ENCODE data around the gene SLC19A1.
"Not testable (repeated sequence)": the region's sequence is repeated elsewhere in the genome, so short reads cannot be mapped to it uniquely, and the experiment has no call there.

SLC19A1 gene

DNA sequence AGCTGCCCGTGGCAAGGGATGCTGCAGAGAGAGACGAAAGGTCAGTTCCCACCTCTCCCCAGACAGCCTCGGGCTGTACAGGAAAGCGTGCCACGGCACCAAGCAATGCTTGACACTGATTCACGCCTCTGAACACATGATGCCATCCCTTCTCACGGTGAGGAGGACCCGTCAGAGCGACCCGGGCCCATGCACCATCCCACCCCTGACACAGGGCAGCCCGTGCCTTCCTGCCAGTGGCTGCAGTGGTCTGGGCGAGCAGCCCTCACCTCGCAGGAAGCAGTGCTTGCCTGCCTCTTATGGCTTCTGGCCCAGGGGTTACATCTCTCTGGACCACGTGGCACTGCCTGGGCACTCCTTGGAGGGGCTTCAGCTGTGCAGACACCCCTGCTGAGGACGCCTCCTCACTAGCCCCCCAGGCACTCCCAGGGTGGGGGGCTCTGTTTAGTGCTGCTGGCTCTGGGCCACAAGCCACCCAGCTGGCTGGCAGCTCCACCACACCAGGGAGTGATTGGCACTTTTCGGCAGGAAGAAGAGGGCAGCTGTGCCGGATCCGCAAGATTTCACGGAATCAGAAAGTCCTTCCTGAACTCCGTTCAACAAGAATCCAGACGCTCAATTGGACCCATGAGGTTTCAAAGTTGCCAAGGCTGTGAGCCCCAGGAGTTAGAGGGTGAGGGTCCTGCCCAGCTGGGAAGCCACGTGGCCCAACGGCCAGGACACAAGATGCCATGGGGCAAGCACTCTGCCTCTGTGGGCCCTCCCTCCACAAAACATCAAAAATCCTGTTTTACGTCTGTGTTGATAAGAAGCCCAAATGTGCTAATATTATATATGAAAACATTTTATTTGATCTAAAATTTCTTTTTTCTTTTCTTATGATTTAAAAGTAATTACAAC lies 34.8 kb upstream of the SLC19A1 start:
- no peak for DNase-seq

DNA sequence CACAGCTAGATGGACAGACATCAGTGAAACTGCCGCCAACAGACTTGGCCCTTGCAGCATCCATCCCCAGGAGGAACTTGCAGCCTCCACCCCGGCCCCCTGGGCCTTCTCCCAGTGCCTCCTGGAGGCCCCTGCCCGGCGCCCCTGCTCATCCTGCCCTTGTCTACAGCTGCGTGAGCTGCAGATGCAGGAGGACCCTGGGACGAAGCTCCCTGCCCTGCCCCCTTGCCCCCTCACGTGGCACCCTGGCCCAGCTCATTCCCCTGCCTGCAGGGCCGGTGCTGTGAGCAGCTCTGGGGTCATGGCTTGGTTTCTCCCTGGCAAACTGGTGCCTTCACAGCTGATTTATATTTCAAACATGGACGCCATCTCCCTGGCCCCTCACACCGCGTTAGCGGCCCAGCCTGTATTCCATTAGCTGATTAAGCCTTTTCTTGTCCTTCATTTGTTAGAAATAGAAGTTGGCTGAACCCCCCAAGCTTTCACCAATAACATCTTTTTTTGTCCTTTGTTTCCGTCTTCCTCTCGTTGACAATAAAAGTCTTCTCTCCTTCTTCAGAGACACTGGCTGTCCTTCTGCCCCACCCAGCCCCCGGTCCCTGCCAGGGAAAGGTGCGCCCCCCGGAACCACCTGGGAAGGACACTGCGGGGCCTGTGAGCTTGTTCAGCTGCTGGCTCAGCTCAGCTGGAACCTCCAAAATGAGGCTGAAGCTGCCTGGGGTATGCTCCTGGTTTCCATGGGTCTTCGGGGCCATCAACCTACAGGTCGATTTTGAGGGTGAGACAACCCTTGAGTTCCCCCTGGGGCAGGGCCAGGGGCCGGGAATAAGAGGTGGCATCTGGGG lies 34.0 kb upstream of the SLC19A1 start:
- no peak for DNase-seq

DNA sequence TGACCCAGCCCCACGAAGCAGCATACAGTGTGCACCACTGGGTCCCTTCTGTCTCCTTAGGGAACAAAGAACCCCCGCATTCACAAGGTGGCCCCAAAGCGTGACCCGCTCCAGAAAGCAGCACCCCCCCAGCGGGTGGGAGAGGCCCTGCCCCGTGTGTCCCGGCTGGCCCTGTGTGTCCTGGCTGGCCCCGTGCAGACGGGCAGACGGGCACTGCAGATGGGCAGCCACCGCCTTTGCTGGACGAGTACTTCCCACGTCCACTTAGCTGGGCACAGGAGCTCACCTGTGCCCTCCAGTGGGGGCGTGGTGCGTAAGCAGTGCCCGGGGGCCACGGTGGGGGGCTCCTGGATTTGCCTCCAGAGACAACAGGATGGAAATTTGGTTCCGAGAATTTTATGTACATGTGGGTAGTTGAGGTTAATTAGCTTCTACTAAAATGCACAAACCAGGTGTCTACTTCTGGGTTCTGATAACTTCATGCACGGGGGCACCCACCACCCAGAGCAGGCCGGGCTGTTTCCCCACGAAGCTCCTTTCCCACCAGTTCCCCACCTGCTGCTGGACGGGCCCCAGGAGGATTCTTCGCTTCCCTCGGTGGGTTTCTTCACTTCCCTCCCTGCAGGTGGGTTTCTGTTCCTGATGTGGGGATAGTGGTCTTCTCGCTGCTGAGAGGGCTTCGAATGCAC lies 33.2 kb upstream of the SLC19A1 start:
- no peak for DNase-seq

DNA sequence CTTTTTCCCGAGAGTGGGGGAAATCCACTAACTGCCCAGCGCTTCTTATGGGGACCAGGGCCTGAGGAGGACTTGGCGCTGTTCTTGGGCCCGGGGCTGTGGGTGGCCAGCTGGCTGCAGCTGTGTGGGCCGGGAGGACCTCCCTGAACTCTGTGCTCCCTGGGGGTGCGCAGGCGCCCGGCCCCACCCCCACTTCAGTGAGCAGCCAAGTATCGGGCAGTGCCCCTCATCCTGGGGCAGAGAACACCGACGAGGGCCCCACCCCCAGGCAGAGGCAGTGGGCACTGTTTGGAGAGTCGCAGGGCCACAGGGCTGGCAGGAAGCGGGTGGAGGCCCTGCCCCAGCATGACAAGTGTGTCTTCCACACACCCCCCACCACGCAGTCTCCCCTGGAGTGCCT lies 32.5 kb upstream of the SLC19A1 start:
- DNase-seq = no peak

DNA sequence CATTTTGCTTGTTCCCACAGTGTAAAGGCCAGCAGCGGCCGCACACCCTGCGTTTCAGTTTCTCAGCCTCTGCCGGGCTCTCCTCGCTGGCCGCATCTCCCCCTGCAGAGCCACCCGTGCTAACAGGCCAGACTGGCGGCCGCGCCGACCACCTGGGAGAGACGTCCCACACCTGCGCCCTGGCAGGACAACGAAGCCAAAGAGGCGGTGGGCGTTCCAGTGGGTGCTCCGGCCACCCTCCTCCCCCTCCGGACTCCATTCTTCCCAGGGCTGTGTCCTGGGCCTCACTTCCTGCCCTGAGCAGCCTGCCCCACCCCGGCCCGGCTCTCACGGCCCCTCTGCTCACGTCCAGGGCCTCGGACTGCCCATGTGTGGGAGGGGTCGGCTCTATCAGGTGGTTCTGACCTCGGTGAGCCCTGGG lies 31.9 kb upstream of the SLC19A1 start:
- no peak for DNase-seq

DNA sequence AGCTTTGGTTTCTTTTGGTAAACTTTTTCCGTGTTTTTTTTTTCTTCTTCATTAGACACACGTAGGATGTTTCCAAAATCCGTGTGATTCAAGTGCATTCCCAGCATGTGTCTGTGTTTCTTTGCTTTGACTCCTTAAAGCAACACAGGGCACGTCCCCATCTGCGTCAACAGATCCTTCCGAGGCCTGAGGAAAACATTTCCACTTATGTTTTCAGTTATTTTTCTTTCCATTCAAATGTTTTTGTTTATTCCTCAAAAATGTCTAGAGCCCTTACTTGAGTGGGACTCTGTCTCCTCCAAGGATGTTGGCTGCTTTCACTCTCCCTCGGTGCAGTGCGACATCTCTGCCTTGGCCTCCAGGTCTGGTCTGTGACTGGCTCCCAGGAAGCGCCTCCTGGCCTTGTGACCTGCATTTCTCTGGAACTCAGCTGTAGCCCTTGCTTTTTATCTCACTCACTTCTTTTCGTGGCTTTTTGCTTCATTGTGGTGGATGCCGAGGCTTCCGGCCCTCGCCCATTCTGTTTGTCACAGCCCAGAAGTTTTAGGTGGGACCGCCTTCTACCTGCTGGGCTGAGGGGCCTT lies 31.3 kb upstream of the SLC19A1 start:
- DNase-seq = no peak

DNA sequence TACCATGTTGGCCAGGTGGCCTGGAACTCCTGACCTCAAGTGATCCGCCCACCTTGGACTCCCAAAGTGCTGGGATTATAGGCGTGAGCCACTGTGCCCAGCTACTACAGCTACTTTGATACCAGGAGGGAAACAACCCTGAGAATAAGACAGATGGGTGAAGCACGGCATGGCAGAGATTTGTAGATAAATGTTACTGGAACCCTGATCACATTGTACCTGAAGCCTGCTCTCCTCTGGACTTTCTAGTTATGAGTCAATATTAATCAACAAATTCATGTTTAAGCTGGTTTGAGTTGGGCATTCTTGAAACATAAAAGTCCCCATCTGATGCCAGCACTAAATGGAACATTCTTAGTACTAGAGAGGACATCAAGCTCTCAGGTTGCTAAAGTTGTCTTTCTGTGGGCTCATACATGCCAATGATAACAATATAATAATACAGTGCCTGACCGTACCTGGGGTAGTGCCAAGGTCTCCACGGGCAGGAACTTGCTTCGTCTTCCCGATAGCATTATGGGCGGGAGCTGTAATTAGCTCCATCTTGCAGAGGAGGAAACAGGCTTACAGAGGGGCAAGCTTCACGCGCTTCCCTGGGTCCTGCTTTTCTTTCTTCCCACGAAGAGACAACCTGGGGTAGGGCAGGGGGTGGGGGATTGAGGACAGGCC lies 30.7 kb upstream of the SLC19A1 start:
- DNase-seq = no peak

DNA sequence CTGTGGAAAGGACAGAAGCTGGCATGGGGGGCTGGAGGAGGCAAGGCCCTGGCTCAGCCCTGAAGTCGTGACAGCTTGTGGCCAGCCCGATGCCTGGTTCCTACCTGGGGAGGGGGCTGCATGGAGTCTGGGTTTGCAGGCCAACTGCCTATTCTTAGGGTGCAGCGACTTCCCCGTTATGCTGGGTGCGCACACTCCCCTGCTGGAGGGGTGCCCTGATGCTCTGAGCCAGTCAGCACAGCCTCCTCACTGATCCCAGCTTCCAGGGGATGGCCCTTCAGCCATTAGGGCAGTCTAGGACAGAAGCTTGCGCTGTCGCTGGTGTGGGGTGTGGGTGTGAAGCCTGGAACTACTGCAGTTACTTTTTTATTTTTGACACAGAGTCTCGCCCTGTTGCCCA lies 30.0 kb upstream of the SLC19A1 start:
- DNase-seq = no peak

DNA sequence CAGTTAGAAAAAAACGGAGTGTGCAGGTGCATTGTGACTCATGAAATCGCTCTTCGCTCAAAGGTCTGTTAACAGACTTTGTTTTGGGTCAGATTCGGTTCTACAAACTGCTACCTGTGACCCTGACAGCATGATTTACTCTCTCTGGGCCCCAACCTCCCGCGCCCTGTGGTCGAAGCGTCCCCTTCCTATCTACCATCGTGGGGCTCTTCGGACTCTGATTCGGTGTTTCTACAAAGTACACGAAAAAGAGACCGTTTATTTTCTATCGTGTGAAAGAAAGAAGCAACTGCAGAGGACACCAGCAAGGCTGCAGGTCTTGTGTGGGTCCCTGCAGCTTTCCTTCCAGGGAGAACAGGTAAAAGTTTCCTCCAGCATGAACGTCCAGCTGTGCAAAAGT lies 29.4 kb upstream of the SLC19A1 start:
- DNase-seq = no peak

DNA sequence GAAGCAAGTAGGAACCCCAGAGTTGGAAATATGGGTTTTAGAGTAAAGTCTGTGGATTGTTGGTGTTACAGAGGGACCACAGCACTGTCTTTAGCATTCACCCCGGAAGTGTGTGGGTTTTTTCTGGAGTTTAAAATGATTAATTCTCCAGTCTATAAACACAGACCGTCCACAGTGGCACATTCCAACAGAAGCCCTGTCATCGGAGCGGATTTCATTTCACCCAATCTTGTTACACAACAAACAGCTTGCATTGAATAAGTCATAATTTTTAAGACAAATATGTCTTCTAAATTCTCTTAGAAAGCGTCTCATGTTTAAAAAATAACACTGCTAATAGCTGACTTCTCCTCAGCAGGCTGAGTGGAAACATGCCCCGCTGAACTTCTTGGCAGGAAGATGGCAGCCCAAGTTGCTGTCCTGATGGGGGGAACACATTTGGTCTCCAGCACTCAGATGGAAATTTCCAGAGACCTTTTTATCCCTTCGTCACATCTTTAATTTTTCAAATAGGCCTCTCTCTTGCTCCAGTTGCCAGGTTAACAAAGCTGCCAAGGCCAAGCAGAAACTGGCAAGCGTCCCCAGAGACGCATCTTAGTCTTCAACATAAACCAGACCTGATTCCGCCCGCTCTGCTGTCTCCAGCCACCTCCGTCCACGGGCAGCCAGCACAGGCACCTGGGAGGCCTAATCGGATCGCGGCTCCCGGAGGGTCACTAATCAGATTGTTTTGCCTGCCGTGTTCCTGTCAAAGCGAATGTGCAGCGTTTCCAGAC lies 28.8 kb upstream of the SLC19A1 start:
- DNase-seq = no peak

DNA sequence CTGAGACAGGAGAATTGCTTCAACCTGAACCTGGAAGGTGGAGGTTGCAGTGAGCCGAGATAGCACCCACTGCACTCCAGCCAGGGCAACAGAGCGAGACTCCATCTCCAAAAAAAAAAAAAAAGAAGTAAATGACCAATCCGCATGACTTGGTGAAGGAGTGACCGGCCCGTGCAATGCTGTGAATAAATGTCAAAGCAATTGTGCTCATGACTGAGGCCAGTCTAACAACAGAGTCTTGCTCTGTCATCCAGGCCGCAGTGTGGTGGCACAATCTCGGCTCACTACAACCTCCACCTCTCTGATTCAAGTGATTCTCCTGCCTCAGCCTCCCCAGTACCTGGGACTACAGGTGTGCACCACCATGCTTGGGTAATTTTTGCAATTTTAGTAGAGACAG lies 27.8 kb upstream of the SLC19A1 start:
- DNase-seq = no peak

DNA sequence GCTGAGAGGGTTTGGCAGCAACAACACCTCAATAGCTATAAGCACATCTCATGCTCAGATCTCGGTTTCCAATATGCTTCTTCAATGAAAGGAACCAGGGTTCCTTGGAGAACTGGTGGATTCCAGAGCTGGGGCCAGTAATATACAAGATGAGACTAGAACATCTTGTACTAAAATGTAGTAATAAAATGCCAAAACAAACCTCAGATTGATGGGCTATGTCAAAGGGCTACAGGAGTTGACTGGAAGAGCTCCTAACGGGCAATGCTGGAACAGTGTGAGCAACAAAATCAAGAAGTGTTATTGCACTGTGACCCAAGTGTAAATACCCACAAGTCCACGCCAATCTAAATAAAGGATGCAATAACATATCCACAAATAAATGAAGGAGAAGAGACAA lies 26.1 kb upstream of the SLC19A1 start:
- DNase-seq = no peak

DNA sequence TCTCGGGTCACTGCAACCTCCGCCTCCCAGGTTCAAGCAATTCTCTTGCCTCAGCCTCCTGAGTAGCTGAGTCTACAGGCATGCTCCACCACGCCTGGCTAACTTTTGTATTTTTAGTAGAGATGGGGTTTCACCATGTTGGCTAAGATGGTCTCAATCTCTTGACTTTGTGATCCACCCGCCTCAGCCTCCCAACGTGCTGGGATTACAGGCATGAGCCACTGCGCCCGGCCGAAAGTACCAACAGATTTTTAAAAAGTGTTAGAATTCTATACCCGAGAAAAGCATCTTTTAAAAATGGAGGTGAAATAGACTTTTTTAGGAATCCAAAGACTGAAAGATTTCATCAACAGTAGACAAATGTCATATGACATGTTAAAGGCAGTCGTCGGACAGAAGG lies 21.9 kb upstream of the SLC19A1 start:
- not testable (repeated sequence) for DNase-seq

DNA sequence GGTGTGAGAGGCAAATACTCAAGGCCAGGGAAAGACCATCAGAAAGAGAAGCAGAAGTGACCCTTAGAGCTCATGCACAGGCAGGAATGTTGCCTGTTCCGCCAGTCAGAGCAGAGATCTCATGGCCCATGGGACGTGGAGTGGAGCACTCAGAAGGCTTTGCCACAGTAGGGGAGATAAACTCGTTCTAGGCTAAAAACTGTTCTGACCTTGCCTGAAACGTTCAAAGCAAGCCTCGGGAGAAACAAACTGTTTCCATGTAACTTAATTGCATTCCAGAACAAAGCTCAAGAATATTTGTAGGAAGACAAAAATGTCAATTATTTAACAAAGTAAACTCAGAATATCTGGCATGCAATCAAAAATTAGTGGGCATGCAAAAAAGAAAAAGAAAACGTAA lies 20.7 kb upstream of the SLC19A1 start:
- no peak for DNase-seq

DNA sequence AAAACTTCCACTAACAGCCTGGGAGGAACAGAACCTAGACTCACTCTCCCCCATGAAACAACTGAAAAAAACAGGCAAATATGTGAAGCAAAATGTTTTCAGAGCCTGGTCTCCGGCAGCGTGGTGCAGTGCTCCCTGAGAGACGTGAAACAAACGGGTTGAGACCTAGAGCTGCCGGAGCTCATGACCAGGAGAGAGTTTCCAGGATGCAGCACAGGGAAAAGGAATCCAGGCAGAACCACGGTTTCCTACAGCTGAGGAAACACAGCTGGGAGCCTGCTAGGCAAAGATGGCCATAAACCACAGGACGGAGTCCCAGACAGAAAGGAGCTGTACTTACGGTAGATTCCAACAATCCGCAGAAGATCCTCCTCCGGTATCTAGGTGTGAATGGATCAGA lies 20.2 kb upstream of the SLC19A1 start:
- no peak for DNase-seq

DNA sequence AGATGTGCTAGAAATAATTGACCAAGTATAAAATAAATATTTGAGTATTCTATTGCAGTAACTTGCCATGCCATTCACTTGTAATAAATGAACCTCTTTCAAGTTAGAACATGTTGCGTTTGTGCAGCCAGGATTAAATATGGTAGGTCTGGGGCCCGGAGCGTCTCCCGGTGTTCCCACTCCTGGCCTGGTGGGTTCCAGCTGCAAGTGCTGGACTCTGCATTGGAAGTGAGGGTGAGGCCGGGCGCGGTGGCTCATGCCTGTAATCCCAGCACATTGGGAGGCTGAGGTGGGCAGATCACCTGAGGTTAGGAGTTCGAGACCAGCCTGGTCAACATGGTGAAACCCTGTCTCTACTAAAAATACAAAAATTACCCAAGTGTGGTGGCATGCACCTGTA lies 19.0 kb upstream of the SLC19A1 start:
- not testable (repeated sequence) for DNase-seq

DNA sequence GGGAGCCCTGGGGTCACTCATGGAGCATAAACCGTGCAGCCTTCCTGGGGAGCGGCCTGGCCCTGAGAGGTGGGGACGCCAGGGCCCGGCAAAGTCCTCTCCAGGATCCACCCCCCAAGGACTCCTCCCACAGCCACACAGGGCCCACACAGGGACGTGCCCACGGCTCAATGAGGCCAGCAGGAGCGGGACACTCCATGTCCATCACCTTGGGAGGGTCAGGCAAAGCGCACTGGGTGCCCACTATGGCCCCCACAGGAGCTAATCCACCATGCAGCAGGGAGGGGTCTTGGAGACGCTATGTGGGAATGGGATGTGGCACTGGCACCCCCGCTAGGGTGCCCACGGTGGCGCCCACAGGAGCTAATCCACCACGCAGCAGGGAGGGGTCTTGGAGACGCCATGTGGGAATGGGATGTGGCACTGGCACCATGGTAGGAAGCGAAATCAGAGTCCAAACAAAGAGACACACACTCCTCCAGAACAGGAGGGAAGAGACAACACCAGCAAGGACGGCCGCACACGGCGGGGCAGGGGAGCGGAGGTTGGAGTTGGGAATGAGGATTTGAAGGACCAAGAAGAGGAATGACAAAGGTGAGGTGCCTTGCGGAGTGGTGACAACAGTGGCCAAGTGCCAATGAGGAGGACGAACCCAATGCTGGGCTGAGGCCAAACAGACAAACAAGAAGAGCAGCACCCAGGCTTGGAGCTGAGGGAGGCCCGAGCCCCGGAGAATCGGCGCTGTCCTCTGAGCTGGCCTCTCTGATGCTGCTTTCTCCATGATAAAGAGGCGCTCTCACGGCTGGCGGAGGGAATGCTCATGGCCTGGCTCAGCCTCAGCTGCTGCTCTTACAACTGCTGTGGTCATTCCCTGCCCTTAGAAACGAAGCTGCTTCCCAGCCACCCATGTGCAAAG lies 18.1 kb upstream of the SLC19A1 start:
- no peak for DNase-seq

DNA sequence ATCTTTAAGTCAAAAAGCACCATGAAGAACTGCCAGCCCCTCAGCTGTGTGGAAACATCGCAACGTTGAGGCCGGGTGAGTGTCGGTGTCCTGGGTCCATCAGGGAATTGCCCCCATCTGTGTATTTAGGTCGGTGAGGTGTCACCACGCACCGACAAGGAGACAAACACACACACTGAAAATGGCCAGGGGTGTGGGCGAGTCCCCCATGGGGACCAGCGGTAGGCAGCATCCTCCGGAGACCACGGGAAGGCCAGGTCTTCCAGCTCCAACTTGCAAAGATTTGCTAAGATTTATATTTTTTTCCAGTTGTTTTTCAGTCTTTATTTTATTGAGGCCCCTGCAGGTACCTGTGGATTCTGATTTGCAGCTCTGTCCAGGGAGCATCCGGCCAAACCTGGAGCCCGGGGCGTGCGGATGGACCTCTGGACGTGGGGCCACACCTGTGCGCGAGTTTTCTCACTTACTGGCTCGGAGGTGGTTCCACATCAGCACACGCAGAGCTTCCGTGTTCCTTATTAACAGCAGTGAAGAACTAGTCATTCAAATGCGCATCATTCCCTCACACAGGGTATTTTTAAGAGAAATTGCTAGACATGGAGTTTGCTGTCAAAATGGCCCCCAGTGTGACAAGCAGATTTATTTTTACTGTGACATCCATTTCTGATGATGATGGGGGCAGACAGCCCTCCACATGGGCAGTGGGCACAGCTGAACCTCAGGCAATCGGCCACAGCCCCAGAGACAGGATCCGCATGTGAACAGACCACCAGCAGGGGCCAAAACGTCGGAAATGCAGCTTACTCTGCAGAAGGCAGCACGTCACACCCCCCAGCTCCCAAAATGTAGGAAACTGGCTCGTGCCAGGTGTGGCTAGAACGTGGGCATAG lies 17.2 kb upstream of the SLC19A1 start:
- no peak for DNase-seq

DNA sequence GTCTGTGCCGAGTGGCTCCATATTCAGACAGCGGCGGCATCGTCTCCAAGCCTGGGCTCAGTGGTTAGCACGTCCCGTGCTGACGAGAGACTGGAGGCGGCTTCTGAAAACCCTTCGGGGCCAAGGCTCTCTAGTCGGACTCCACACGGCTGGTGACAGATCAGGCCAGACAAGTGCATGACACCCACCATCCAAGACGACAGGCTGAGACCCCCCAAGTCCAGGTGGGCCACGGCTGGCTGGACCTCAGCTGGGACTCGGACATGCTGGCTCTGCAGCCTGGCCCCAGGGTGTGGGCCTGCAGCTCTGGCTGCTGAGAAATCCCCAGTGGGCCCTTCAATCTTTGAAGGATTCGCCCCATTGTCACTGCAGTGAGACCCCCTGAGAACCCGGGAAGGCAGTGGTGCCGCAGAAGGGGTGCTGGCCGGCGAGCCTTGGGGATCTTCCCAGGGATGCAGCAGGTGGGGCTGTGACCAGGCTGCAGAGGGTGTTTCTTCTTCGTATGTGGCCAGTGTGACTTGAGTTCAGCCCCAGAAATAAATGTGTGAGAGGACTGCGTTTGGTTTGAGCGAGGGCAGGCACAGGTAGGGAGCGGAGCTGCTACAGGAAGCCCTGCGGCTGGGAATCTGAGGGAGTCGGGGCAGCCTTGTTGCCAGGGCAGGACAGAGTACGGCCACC lies 15.9 kb upstream of the SLC19A1 start:
- no peak for DNase-seq

All from DMS53 (cell line).